Uterus (tissue), 4 donors: Measurements from ENCODE around the gene SCAP. TPM values are rescaled to one million over a fixed set of nuclear protein-coding genes. Genes with fewer than 3 reads are reported as not detected.
"Not testable (repeated sequence)": the region's sequence is repeated elsewhere in the genome, so short reads cannot be mapped to it uniquely, and the experiment has no call there.

ENCODE experiments used
- DNase-seq, 2 donors: peaks; one replicate each; pipeline ENCODE4 v3.0.0-alpha.2; 2019 to 2020
- H3K27ac ChIP-seq, 2 donors: fragments of 200-600 bp; sonication (generic); 1 replicate in 1 of 2; 2 replicates in 1 of 2; pipeline ENCODE4 v1.5.1; 2016 to 2018
- H3K27me3 ChIP-seq, 2 donors: fragments of 200-600 bp; sonication (generic); one replicate each; pipeline ENCODE4 v1.5.1; 2018 to 2019; ENCODE audit warnings: control low read depth in 1 of 2
- H3K36me3 ChIP-seq, 2 donors: fragments of 200-600 bp; sonication (generic); one replicate each; pipeline ENCODE4 v1.5.1; 2019; ENCODE audit warnings: control low read depth in 1 of 2
- H3K4me1 ChIP-seq, 2 donors: fragments of 200-600 bp; sonication (generic); one replicate each; pipeline ENCODE4 v1.5.1; 2018 to 2019; ENCODE audit warnings: control low read depth in 1 of 2
- H3K4me3 ChIP-seq, 2 donors: fragments of 200-600 bp; sonication (generic); 1 replicate in 1 of 2; 2 replicates in 1 of 2; pipeline ENCODE4 v1.5.1; 2018 to 2019; ENCODE audit warnings: mild to moderate bottlenecking in 1 of 2
- H3K9me3 ChIP-seq, 2 donors: fragments of 200-600 bp; sonication (generic); one replicate each; pipeline ENCODE4 v1.5.1; 2019; ENCODE audit warnings: control low read depth in 1 of 2
- POLR2A ChIP-seq, 2 donors: fragments of 450-650 bp; IDR thresholded peaks; one replicate each; pipeline ENCODE4 v1.6.1; 2016; ENCODE audit warnings: antibody characterized with exemption in 2 of 2, mild to moderate bottlenecking in 1 of 2, moderate library complexity in 1 of 2
- intact Hi-C: fragments of 100-400 bp; cut with DNase I; formaldehyde crosslinking; loops from one replicate; pipeline ENCODE4 v1.15.1; 2023; ENCODE audit warnings: low total_unique reads
- total RNA-seq, 4 donors: library from RNA; depleted of rRNA in 3 of 4; stranded (reverse); fragments of >200 nt in 3 of 4; gene quantifications; one replicate each; pipeline versions ENCODE4 v1.1.0 to v1.2.4, GENCODE V29; 2014 to 2023
- TF ChIP-seq, protein P1 (sequence below), 4 experiments: fragments of 200-600 bp in 2 of 4; fragments of 450-650 bp in 2 of 4; sonication (generic) in 2 of 4; IDR thresholded peaks; one replicate each; pipeline ENCODE4 v1.5.1; 2016 to 2019; ENCODE audit warnings: antibody characterized with exemption in 4 of 4, mild to moderate bottlenecking in 2 of 4, moderate library complexity in 1 of 4
- donor health status: DM: yes; HTN: yes; CAD: no.

SCAP gene
- total RNA-seq, 4 donors from 2014 or later: 28.7 to 93.0 (median 48.3) TPM

DNA sequence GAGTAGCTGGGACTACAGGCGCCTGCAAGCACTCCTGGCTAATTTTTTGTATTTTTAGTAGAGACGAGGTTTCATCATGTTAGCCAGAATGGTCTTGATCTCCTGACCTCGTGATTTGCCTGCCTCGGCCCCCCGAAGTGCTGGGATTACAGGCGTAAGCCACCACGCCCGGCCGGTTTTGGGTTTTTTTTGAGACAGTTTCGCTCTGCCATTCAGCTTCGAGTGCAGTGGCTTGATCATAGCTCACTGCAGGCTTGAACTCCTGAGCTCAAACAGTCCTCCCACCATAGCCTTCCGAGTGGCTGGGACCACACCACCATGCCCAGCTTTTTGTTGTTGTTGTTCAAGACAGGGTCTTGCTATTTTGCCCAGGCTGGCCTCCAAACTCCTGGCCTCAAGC is 16.0 kb upstream of the SCAP start:
- no peaks in the 10 kb centered on the region for H3K4me1 ChIP-seq
- intact Hi-C loops: no loop called here
- H3K36me3 ChIP-seq: no peaks in the 10 kb centered on the region
- TF ChIP-seq POLR2A (IDR thresholded peaks at IDR 0.05): no peak
- TF ChIP-seq, protein P1, sequence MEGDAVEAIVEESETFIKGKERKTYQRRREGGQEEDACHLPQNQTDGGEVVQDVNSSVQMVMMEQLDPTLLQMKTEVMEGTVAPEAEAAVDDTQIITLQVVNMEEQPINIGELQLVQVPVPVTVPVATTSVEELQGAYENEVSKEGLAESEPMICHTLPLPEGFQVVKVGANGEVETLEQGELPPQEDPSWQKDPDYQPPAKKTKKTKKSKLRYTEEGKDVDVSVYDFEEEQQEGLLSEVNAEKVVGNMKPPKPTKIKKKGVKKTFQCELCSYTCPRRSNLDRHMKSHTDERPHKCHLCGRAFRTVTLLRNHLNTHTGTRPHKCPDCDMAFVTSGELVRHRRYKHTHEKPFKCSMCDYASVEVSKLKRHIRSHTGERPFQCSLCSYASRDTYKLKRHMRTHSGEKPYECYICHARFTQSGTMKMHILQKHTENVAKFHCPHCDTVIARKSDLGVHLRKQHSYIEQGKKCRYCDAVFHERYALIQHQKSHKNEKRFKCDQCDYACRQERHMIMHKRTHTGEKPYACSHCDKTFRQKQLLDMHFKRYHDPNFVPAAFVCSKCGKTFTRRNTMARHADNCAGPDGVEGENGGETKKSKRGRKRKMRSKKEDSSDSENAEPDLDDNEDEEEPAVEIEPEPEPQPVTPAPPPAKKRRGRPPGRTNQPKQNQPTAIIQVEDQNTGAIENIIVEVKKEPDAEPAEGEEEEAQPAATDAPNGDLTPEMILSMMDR (IDR thresholded peaks at IDR 0.05): no peak
- H3K27me3 ChIP-seq: no peaks in the 10 kb centered on the region
- H3K9me3 ChIP-seq: no peaks in the 10 kb centered on the region
- no peak overlapping the region for H3K27ac ChIP-seq
- no peak overlapping the region for H3K4me3 ChIP-seq
- DNase-seq: no peak

DNA sequence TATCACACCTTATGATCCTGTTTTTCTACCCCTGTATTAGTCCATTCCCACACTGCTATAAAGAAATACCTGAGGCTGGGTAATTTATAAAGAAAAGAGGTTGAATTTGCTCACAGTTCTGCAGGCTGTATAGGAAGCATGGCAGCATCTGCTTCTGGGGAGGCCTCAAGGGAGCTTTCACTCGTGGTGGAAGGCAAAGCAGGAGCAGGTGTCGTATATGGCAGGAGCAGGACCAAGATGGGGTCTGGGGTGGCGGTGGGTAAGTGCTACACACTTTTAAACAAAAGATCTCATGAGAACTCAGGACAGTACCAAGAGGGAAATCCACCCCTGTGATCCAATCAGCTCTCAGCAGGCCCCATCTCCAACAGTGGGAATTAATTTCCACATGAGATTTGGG is 15.4 kb upstream of the SCAP start:
- H3K36me3 ChIP-seq: no peaks in the 10 kb centered on the region
- no peak overlapping the region for H3K27ac ChIP-seq
- no peaks in the 10 kb centered on the region for H3K4me1 ChIP-seq
- H3K4me3 ChIP-seq: no peak overlapping the region
- H3K27me3 ChIP-seq: no peaks in the 10 kb centered on the region
- H3K9me3 ChIP-seq: no peaks in the 10 kb centered on the region
- intact Hi-C loops: no loop called here
- no peak for DNase-seq
- no peak for TF ChIP-seq POLR2A (IDR thresholded peaks at IDR 0.05)
- TF ChIP-seq, protein P1 (IDR thresholded peaks at IDR 0.05): no peak

DNA sequence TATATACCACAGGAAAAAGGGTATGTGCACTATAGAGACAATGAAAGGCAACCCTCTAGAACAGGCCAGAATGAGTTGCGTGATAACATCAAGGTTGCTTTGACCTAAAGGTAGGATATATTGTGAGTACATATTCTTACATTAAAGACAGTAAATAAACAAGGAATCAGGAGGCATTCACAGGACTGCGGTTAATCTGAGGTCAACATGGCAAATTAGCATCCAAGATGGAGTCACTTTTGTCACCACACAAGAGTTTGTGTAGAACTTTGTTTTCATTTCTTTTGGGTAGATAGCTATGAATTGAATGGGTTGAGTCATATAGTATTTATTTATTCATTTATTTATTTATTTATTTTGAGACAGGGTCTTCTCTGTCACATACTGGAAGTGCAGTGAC is 11.5 kb upstream of the SCAP start:
- H3K4me3 ChIP-seq: no peak overlapping the region
- H3K36me3 ChIP-seq: no peaks in the 10 kb centered on the region
- H3K27ac ChIP-seq: no peak overlapping the region
- H3K4me1 ChIP-seq: no peaks in the 10 kb centered on the region
- no peaks in the 10 kb centered on the region for H3K27me3 ChIP-seq
- intact Hi-C loops: no loop called here
- no peak for TF ChIP-seq POLR2A (IDR thresholded peaks at IDR 0.05)
- TF ChIP-seq, protein P1 (IDR thresholded peaks at IDR 0.05): no peak
- no peak for DNase-seq
- H3K9me3 ChIP-seq: no peaks in the 10 kb centered on the region

DNA sequence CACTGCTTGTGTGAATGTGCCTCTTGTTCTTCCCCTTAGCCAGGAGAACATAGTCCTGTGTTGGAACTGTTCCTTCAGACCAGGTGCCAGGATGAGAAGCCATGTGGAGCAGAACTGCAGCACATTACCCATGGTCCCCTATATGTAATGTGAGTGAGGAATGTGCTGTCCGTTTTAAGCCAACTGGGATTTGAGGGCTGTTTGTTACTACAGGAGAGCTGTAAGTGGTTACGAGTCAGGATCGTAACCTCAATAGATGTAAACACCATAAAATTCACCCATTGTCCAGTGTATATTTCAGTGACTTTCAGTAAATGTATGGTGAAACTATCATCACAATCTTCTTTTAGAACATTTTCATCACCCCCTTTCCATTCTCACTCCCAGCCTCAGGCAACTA is 10.1 kb upstream of the SCAP start:
- no peaks in the 10 kb centered on the region for H3K4me1 ChIP-seq
- H3K36me3 ChIP-seq: no peaks in the 10 kb centered on the region
- H3K9me3 ChIP-seq: no peaks in the 10 kb centered on the region
- DNase-seq: no peak
- TF ChIP-seq, protein P1 (IDR thresholded peaks at IDR 0.05): no peak
- no peak for TF ChIP-seq POLR2A (IDR thresholded peaks at IDR 0.05)
- no peak overlapping the region for H3K4me3 ChIP-seq
- intact Hi-C loops: no loop called here
- H3K27me3 ChIP-seq: no peaks in the 10 kb centered on the region
- no peak overlapping the region for H3K27ac ChIP-seq

DNA sequence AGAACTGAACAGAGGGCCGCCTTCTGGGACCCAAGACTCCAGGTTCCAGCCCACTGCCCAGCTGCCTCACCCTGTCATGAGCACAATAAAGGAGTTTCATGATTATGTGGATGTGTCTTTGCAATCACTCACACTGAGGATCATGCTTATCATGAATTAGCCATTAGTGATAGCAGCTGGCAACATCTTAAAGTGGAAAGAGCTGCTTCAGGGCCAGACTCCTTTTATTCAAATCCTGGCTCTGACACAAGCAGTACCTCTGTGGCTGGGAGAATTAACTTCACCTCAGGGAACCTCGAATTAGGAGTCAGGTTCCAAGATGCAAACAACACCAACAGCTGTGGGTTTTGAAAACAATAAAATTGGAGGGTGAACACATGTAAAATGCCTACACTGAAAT is 6.6 kb upstream of the SCAP start:
- Histone ChIP-seq H3K36me3 (no peaks in the 10 kb centered on the region), H3K27ac (no peak overlapping the region), H3K4me1 (no peaks in the 10 kb centered on the region), H3K27me3 (no peaks in the 10 kb centered on the region), H3K4me3 (no peak overlapping the region), H3K9me3 (no peaks in the 10 kb centered on the region)
- intact Hi-C loops: no loop called here
- no peak for TF ChIP-seq POLR2A (IDR thresholded peaks at IDR 0.05)
- TF ChIP-seq, protein P1 (IDR thresholded peaks at IDR 0.05): no peak
- DNase-seq: no peak

DNA sequence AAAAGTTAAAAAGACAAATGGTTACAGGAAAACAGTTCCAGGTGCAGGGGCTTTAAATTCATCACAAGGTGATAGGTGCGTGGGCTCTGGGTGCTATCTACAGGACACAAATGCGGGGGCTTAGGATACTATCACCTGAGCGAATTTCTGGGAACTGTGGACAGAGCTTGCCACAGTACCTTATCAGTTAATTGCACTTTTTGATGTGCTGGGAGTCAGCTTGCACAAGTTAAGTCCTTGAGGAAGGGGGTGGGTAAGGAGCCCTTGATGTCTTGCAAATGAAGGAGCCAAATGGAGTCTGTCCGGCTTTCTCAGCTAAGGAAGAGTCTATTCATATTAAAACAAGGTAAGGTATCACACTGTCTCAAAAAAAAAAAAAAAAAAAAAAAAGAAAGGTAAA is 6.0 kb upstream of the SCAP start:
- H3K27ac ChIP-seq, H3K9me3 ChIP-seq, H3K4me3 ChIP-seq, DNase-seq, H3K36me3 ChIP-seq, H3K27me3 ChIP-seq, intact Hi-C loops, H3K4me1 ChIP-seq: not testable (repeated sequence)

DNA sequence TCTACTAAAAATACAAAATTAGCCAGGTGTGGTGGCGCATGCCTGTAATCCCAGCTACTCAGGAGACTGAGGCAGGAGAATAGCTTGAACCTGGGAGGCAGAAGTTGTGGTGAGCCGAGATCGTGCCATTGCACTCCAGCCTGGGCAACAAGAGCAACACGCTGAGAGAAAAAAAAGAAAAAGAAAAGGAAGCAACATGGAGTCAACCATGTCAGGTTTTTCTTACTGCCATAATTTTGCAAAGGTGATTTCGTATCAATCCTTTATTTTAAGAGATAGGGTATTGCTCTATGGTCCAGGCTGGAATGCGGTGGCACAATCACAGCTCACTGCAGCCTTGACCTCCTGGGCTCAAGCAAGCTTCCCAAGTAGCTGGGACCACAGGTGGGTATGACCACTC is 4.5 kb upstream of the SCAP start:
- H3K4me3 ChIP-seq, H3K9me3 ChIP-seq, DNase-seq, H3K27me3 ChIP-seq, intact Hi-C loops, H3K36me3 ChIP-seq, H3K4me1 ChIP-seq, H3K27ac ChIP-seq: not testable (repeated sequence)
